HEK293 (cell line): ENCODE results near the gene SPECC1.

Experiments
- CTCF ChIA-PET: fragments of 350-600 bp; formaldehyde crosslinking; extraction: SDS; loops from one replicate; lab custom pipeline; 2021; ENCODE audit warnings: antibody characterized with exemption; lab: Yijun Ruan, JAX
- POLR2A ChIA-PET: fragments of 300-600 bp; formaldehyde crosslinking; extraction: SDS; loops from one replicate; lab custom pipeline; 2020; ENCODE audit warnings: antibody characterized with exemption, inconsistent platforms; lab: Yijun Ruan, JAX
- H3K27ac ChIP-seq: fragments of 200-500 bp; sonication (Bioruptor generic); 2 replicates; pipeline ENCODE4 v1.5.1; 2014; ENCODE audit warnings: low read depth, low read length, control low read depth, inconsistent platforms; ENCODE audit errors: extremely low read depth
- H3K36me3 ChIP-seq, 2 experiments: fragments of 200-500 bp in 1 of 2; sonication (Bioruptor generic) in 1 of 2; 1 replicate in 1 of 2; 2 replicates in 1 of 2; pipeline ENCODE4 v1.5.1; 2014 to 2017; ENCODE audit warnings: inconsistent platforms in 2 of 2, low read length in 2 of 2; ENCODE audit not compliant: control insufficient read depth in 2 of 2, insufficient read depth in 1 of 2
- H3K4me1 ChIP-seq: fragments of 200-500 bp; sonication (Bioruptor generic); 2 replicates; pipeline ENCODE4 v1.5.1; 2014; ENCODE audit warnings: mild to moderate bottlenecking, low read length, inconsistent platforms; ENCODE audit not compliant: control insufficient read depth, insufficient read depth
- H3K4me3 ChIP-seq: 2 replicates; pipeline ENCODE4 v1.5.1; 2011; ENCODE audit warnings: low read depth, mild to moderate bottlenecking, control low read depth, low read length, moderate library complexity
- H3K9me3 ChIP-seq: fragments of 200-500 bp; sonication (Bioruptor generic); 2 replicates; pipeline ENCODE4 v1.5.1; 2014; ENCODE audit warnings: low read depth, low read length, inconsistent platforms; ENCODE audit not compliant: control insufficient read depth, insufficient read depth
- MEIS1 ChIP-seq: sonication (generic); formaldehyde crosslinking; IDR thresholded peaks from 2 replicates; pipeline ENCODE4 v1.8.1; 2022; ENCODE audit warnings: missing genetic modification reagents, mild to moderate bottlenecking, borderline replicate concordance
- PRDM1 ChIP-seq: fragments of 450-650 bp; formaldehyde crosslinking; IDR thresholded peaks from 2 replicates; pipeline ENCODE4; 2016; ENCODE audit warnings: missing biosample characterization, missing genetic modification characterization
- YY1 ChIP-seq: fragments of 450-650 bp; formaldehyde crosslinking; IDR thresholded peaks from 2 replicates; pipeline ENCODE4 v1.5.1; 2018; ENCODE audit warnings: missing biosample characterization, missing genetic modification characterization
- ZNF10 ChIP-seq: fragments of 450-650 bp; formaldehyde crosslinking; IDR thresholded peaks from 2 replicates; pipeline ENCODE4 v1.5.1; 2017; ENCODE audit warnings: missing biosample characterization, missing genetic modification characterization
- ZNF184 ChIP-seq: fragments of 450-650 bp; IDR thresholded peaks from 2 replicates; pipeline ENCODE4 v1.5.1; 2018; ENCODE audit warnings: missing biosample characterization, mild to moderate bottlenecking, missing genetic modification characterization
- ZNF529 ChIP-seq: fragments of 450-650 bp; formaldehyde crosslinking; IDR thresholded peaks from 2 replicates; pipeline ENCODE4 v1.5.1; 2017; ENCODE audit warnings: missing genetic modification characterization, missing biosample characterization; ENCODE audit not compliant: insufficient replicate concordance
- ZNF544 ChIP-seq: fragments of 450-650 bp; formaldehyde crosslinking; IDR thresholded peaks from 2 replicates; pipeline ENCODE4 v1.5.0; 2017; ENCODE audit warnings: missing biosample characterization, missing genetic modification characterization
- ZNF626 ChIP-seq: fragments of 450-650 bp; sonication (Bioruptor Pico); formaldehyde crosslinking; IDR thresholded peaks from 2 replicates; pipeline ENCODE4 v1.5.1; 2018; ENCODE audit warnings: missing biosample characterization, missing genetic modification characterization, inconsistent platforms
- ZNF768 ChIP-seq: fragments of 450-650 bp; formaldehyde crosslinking; IDR thresholded peaks from 2 replicates; pipeline ENCODE4 v1.5.1; 2018; ENCODE audit warnings: missing biosample characterization, mild to moderate bottlenecking, missing genetic modification characterization
- ZNF776 ChIP-seq: fragments of 450-650 bp; formaldehyde crosslinking; IDR thresholded peaks from 2 replicates; pipeline ENCODE4 v1.5.0; 2017; ENCODE audit warnings: missing biosample characterization, missing genetic modification characterization, borderline replicate concordance
- ZNF843 ChIP-seq: fragments of 450-650 bp; formaldehyde crosslinking; IDR thresholded peaks from 2 replicates; pipeline ENCODE4 v1.5.1; 2016; ENCODE audit warnings: missing biosample characterization, missing genetic modification characterization
- ZSCAN30 ChIP-seq: fragments of 450-650 bp; IDR thresholded peaks from 2 replicates; pipeline ENCODE4 v1.5.1; 2018; ENCODE audit warnings: missing biosample characterization, mild to moderate bottlenecking, missing genetic modification characterization, moderate library complexity
- ZXDB ChIP-seq: fragments of 450-650 bp; formaldehyde crosslinking; IDR thresholded peaks from 2 replicates; pipeline ENCODE4 v1.5.1; 2016; ENCODE audit warnings: missing biosample characterization, missing genetic modification characterization
- TF ChIP-seq, protein P1 (sequence below): fragments of 450-650 bp; formaldehyde crosslinking; IDR thresholded peaks from 2 replicates; pipeline ENCODE4 v1.5.1; 2016; ENCODE audit warnings: missing biosample characterization, missing genetic modification characterization
- TF ChIP-seq, protein P2 (sequence below): fragments of 450-650 bp; formaldehyde crosslinking; IDR thresholded peaks from 2 replicates; pipeline ENCODE4 v1.5.1; 2017; ENCODE audit warnings: missing biosample characterization, missing genetic modification characterization
- TF ChIP-seq, protein P3 (sequence below): fragments of 450-650 bp; formaldehyde crosslinking; IDR thresholded peaks from 2 replicates; pipeline ENCODE4 v1.5.1; 2017; ENCODE audit warnings: missing biosample characterization, missing genetic modification characterization

Gene SPECC1

DNA sequence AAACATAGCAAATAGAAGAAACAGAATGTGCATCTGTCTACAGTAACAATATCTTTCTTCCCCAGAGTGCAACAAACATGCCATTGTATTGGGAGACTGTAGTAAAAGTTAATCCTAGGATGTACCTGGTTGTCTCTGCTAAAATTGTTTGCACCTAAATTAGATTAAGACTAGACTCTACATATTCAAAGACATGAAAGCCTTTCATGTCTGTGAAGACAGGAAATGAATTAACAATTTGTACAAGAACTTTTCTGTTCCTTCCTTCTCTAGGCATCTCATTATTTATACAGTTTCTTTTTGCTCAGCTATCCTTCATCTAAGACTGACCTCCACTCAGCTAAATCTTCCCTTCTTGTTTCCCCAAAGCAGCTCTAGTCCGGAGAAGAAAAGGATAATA, 237.5 kb downstream of the SPECC1 start:
- Histone ChIP-seq H3K9me3 (peaks cover 7% of the 10 kb centered on the region), H3K4me1 (no peaks in the 10 kb centered on the region), H3K27ac (no peak overlapping the region), H3K4me3 (no peak overlapping the region), H3K36me3 (peaks cover 31 to 36% of the 10 kb centered on the region in 2 experiments)
- POLR2A ChIA-PET, result interaction anchor here (0.6 kb wide), 1 partner anchor 281 kb away, joined by 4 read pairs; no protein-coding TSS in a partner anchor
- no peak for TF ChIP-seq ZNF768
- no peak for TF ChIP-seq ZNF529 (tag by site-specific recombination)
- no peak for TF ChIP-seq YY1 (tag by site-specific recombination)
- TF ChIP-seq, protein P1, sequence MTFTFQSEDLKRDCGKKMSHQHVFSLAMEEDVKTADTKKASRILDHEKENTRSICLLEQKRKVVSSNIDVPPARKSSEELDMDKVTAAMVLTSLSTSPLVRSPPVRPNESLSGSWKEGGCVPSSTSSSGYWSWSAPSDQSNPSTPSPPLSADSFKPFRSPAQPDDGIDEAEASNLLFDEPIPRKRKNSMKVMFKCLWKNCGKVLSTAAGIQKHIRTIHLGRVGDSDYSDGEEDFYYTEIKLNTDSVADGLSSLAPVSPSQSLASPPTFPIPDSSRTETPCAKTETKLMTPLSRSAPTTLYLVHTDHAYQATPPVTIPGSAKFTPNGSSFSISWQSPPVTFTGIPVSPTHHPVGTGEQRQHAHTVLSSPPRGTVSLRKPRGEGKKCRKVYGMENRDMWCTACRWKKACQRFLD (tag by site-specific recombination), result no peak
- no peak for TF ChIP-seq ZNF843
- no peak for TF ChIP-seq ZXDB (tag by site-specific recombination)
- no peak for TF ChIP-seq ZNF776
- TF ChIP-seq, protein P2, sequence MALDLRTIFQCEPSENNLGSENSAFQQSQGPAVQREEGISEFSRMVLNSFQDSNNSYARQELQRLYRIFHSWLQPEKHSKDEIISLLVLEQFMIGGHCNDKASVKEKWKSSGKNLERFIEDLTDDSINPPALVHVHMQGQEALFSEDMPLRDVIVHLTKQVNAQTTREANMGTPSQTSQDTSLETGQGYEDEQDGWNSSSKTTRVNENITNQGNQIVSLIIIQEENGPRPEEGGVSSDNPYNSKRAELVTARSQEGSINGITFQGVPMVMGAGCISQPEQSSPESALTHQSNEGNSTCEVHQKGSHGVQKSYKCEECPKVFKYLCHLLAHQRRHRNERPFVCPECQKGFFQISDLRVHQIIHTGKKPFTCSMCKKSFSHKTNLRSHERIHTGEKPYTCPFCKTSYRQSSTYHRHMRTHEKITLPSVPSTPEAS (tag by site-specific recombination), result no peak
- no peak for TF ChIP-seq ZSCAN30 (tag by site-specific recombination)
- no peak for TF ChIP-seq MEIS1
- CTCF ChIA-PET, result interaction anchor here (0.8 to 1.3 kb wide), 3 partner anchors 10 to 125 kb away, joined by 3 to 5 read pairs (median 3); no protein-coding TSS in a partner anchor

DNA sequence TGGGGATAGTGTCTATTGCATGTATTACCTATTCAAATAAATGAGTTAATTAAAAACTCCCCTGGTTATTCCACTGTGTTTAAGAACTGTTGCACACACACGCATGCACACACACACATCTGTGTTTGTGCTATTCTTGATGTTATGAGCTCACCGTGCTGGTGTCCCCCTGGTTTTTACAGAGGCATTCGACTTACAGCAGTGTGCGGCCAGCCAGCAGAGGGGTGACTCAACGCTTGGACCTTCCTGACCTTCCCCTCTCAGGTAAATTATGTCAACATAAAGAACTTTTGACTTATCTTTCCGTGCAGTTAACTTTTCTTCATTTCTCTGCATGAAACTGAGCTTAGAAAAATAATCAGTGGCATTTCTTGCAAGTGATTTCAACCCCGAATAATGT, 244.2 kb downstream of the SPECC1 start:
- CTCF ChIA-PET, result no interaction called here

DNA sequence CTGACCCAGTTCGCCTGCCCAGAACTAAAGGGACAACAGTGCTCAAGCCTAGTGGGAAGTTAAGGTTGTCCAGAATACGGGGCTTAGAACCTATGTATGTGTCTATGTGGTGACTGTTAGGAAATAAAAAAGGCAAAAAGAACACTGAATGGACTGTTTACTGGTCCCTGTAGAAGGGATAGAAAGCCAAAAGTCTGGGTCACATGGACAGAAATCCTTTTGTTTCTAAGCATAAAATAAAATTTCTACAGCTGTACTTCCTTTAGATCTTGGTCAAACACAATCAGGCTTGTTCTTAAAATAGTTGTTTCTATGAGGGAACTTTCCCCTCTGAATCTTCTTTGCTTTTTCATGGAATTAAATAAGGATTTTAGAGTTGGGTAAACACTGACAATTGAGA, 245.4 kb downstream of the SPECC1 start:
- TF ChIP-seq ZNF184 (no peak), ZNF626 (tag by site-specific recombination) (no peak)
- CTCF ChIA-PET, result no interaction called here
- Histone ChIP-seq H3K4me3 (no peak overlapping the region), H3K9me3 (peaks cover 3% of the 10 kb centered on the region), H3K27ac (no peak overlapping the region), H3K4me1 (peaks cover 6% of the 10 kb centered on the region; the same call in 1 of the 2 replicates), H3K36me3 (peaks cover 20 to 23% of the 10 kb centered on the region in 2 experiments)
- POLR2A ChIA-PET, result no interaction called here

More for the DNA sequence above, 244.2 kb downstream of the SPECC1 start:
- H3K36me3 ChIP-seq, result peaks cover 17 to 24% of the 10 kb centered on the region in 2 experiments
- POLR2A ChIA-PET, result no interaction called here
- H3K9me3 ChIP-seq, result peaks cover 7% of the 10 kb centered on the region
- TF ChIP-seq ZNF776 (no peak), PRDM1 (tag by site-specific recombination) (no peak), ZNF544 (tag by site-specific recombination) (no peak), ZNF10 (no peak)
- TF ChIP-seq, protein P3, sequence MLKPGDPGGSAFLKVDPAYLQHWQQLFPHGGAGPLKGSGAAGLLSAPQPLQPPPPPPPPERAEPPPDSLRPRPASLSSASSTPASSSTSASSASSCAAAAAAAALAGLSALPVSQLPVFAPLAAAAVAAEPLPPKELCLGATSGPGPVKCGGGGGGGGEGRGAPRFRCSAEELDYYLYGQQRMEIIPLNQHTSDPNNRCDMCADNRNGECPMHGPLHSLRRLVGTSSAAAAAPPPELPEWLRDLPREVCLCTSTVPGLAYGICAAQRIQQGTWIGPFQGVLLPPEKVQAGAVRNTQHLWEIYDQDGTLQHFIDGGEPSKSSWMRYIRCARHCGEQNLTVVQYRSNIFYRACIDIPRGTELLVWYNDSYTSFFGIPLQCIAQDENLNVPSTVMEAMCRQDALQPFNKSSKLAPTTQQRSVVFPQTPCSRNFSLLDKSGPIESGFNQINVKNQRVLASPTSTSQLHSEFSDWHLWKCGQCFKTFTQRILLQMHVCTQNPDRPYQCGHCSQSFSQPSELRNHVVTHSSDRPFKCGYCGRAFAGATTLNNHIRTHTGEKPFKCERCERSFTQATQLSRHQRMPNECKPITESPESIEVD (tag by site-specific recombination), result peak; percentile 50
- peaks cover 6% of the 10 kb centered on the region; the same call in 1 of the 2 replicates for H3K4me1 ChIP-seq
- no peak overlapping the region for H3K27ac ChIP-seq
- no peak overlapping the region for H3K4me3 ChIP-seq
